Naive B cell (primary cell): ENCODE measurements around the gene RPTOR. TPM values are rescaled to one million over a fixed set of nuclear protein-coding genes. Genes with fewer than 3 reads are reported as not detected.

Experiments
- ATAC-seq, 2 donors: fragments of 150-1000 bp; cut with Tn5 transposase; 2 replicates each; pipeline ENCODE4 v1.10.0; 2021; ENCODE audit warnings: low read depth in 2 of 2, mild to moderate bottlenecking in 2 of 2, moderate library complexity in 2 of 2
- DNase-seq: peaks from one replicate; pipeline ENCODE4 v3.0.0; 2022
- H3K27ac Mint-ChIP-seq, 6 donors: one replicate each; pipeline ENCODE4 v1.8.0; 2020 to 2022; ENCODE audit warnings: mild to moderate bottlenecking in 6 of 6, mixed read lengths in 6 of 6, moderate library complexity in 5 of 6, inconsistent platforms in 2 of 6
- H3K27me3 Mint-ChIP-seq, 3 donors: one replicate each; pipeline ENCODE4 v1.8.0; 2021 to 2022; ENCODE audit warnings: mixed read lengths in 3 of 3, mild to moderate bottlenecking in 1 of 3
- H3K36me3 Mint-ChIP-seq, 2 donors: one replicate each; pipeline ENCODE4 v1.8.0; 2020 to 2022; ENCODE audit warnings: mixed read lengths in 2 of 2, inconsistent platforms in 1 of 2, mild to moderate bottlenecking in 1 of 2
- H3K4me1 Mint-ChIP-seq, 3 donors: one replicate each; pipeline ENCODE4 v1.8.0; 2020 to 2022; ENCODE audit warnings: mixed read lengths in 3 of 3, inconsistent platforms in 1 of 3, mild to moderate bottlenecking in 1 of 3, moderate library complexity in 1 of 3
- H3K4me3 Mint-ChIP-seq, 8 donors: one replicate each; pipeline ENCODE4 v1.8.0; 2020 to 2022; ENCODE audit warnings: mild to moderate bottlenecking in 8 of 8, mixed read lengths in 8 of 8, moderate library complexity in 8 of 8, inconsistent platforms in 2 of 8
- H3K9me3 Mint-ChIP-seq, 7 donors: one replicate each; pipeline ENCODE4 v1.8.0; 2020 to 2022; ENCODE audit warnings: mixed read lengths in 7 of 7, mild to moderate bottlenecking in 5 of 7, inconsistent platforms in 2 of 7, moderate library complexity in 1 of 7
- polyA plus RNA-seq, 6 donors: library from polyadenylated mRNA; unstranded; fragments of 300-500 nt; fragmentation: Illumina TruSeq; gene quantifications; one replicate each; pipeline ENCODE4 v1.2.3, GENCODE V29; 2021; ENCODE audit warnings: low read depth in 6 of 6

RPTOR gene
- polyA plus RNA-seq, 6 donors from 2014 or later, result 5.5 to 13.9 (median 9.0) TPM

- Mint-ChIP-seq H3K9me3 (no peaks in the 10 kb centered on the region), H3K27ac (peak overlapping the region in 1 of 6 donors; percentile 29), H3K36me3 (no peaks in the 10 kb centered on the region), H3K27me3 (no peaks in the 10 kb centered on the region), H3K4me3 (no peak overlapping the region), H3K4me1 (peaks cover 20 to 43% (median 36%) of the 10 kb centered on the region in 3 donors)
- no peak for DNase-seq
- no peak for ATAC-seq
These were observed 412.9 kb downstream of the RPTOR start for GRCh38 chr17:80957461-80957941.

GRCh38 chr17:80959330-80960036 is 414.8 kb downstream of the RPTOR start:
- Mint-ChIP-seq H3K4me3 (no peak overlapping the region), H3K9me3 (no peaks in the 10 kb centered on the region), H3K36me3 (peaks cover 0 to 2% of the 10 kb centered on the region in 2 donors), H3K27me3 (no peaks in the 10 kb centered on the region), H3K27ac (peak overlapping the region in 1 of 6 donors; percentile 60), H3K4me1 (peaks cover 20 to 23% (median 21%) of the 10 kb centered on the region in 3 donors)
- ATAC-seq, result no peak
- no peak for DNase-seq

GRCh38 chr17:80960037-80960796 is 415.6 kb downstream of the RPTOR start:
- peaks cover 14 to 16% (median 15%) of the 10 kb centered on the region in 3 donors for H3K4me1 Mint-ChIP-seq
- ATAC-seq, result no peak
- no peaks in the 10 kb centered on the region for H3K9me3 Mint-ChIP-seq
- no peak for DNase-seq
- H3K4me3 Mint-ChIP-seq, result peak overlapping the region in 1 of 8 donors; percentile 57
- peak overlapping the region in 1 of 6 donors; percentile 59 for H3K27ac Mint-ChIP-seq
- H3K27me3 Mint-ChIP-seq, result no peaks in the 10 kb centered on the region
- H3K36me3 Mint-ChIP-seq, result peaks cover 0 to 9% of the 10 kb centered on the region in 2 donors

GRCh38 chr17:80960797-80961452 is 416.3 kb downstream of the RPTOR start:
- no peaks in the 10 kb centered on the region for H3K9me3 Mint-ChIP-seq
- no peak for DNase-seq
- no peak overlapping the region for H3K27ac Mint-ChIP-seq
- peaks cover 4 to 13% of the 10 kb centered on the region in 2 donors for H3K36me3 Mint-ChIP-seq
- peaks cover 7 to 9% (median 9%) of the 10 kb centered on the region in 3 donors for H3K4me1 Mint-ChIP-seq
- no peak for ATAC-seq
- no peak overlapping the region for H3K4me3 Mint-ChIP-seq
- H3K27me3 Mint-ChIP-seq, result no peaks in the 10 kb centered on the region

GRCh38 chr17:80961541-80962330 is 417.1 kb downstream of the RPTOR start:
- Mint-ChIP-seq H3K4me3 (no peak overlapping the region), H3K9me3 (no peaks in the 10 kb centered on the region), H3K36me3 (peaks cover 4 to 13% of the 10 kb centered on the region in 2 donors), H3K4me1 (peaks cover 0 to 3% (median under 1%) of the 10 kb centered on the region in 3 donors), H3K27ac (peak overlapping the region in 1 of 6 donors; percentile 34), H3K27me3 (no peaks in the 10 kb centered on the region)
- ATAC-seq, result no peak
- DNase-seq, result no peak

GRCh38 chr17:80962356-80963329 is 418.0 kb downstream of the RPTOR start:
- DNase-seq, result no peak
- Mint-ChIP-seq H3K27me3 (no peaks in the 10 kb centered on the region), H3K27ac (no peak overlapping the region), H3K4me1 (peaks cover 0 to 3% (median 0%) of the 10 kb centered on the region in 3 donors), H3K36me3 (peaks cover 4 to 13% of the 10 kb centered on the region in 2 donors), H3K9me3 (no peaks in the 10 kb centered on the region), H3K4me3 (no peak overlapping the region)
- ATAC-seq, result no peak

GRCh38 chr17:80963812-80964543 is 419.3 kb downstream of the RPTOR start:
- Mint-ChIP-seq H3K36me3 (peaks cover 4 to 13% of the 10 kb centered on the region in 2 donors), H3K4me1 (peaks cover 10 to 12% (median 12%) of the 10 kb centered on the region in 3 donors), H3K27me3 (no peaks in the 10 kb centered on the region), H3K9me3 (no peaks in the 10 kb centered on the region), H3K27ac (peak overlapping the region in 1 of 6 donors; percentile 20), H3K4me3 (peak overlapping the region in 1 of 8 donors; percentile 74)
- no peak for ATAC-seq
- DNase-seq, result no peak

- peaks cover 10 to 15% (median 12%) of the 10 kb centered on the region in 3 donors for H3K4me1 Mint-ChIP-seq
- DNase-seq, result no peak
- ATAC-seq, result no peak
- peaks cover 4 to 13% of the 10 kb centered on the region in 2 donors for H3K36me3 Mint-ChIP-seq
- H3K9me3 Mint-ChIP-seq, result no peaks in the 10 kb centered on the region
- H3K27me3 Mint-ChIP-seq, result no peaks in the 10 kb centered on the region
- no peak overlapping the region for H3K4me3 Mint-ChIP-seq
- H3K27ac Mint-ChIP-seq, result peak overlapping the region in 1 of 6 donors; percentile 20
These were observed 419.9 kb downstream of the RPTOR start for GRCh38 chr17:80964544-80964856.

GRCh38 chr17:80964859-80965580 is 420.4 kb downstream of the RPTOR start:
- Mint-ChIP-seq H3K4me1 (peaks cover 10 to 15% (median 12%) of the 10 kb centered on the region in 3 donors), H3K36me3 (peaks cover 4 to 13% of the 10 kb centered on the region in 2 donors), H3K27ac (peak overlapping the region in 2 of 6 donors; percentile 33 to 60), H3K9me3 (no peaks in the 10 kb centered on the region), H3K4me3 (peak overlapping the region in 1 of 8 donors; percentile 15), H3K27me3 (no peaks in the 10 kb centered on the region)
- DNase-seq (no peak), ATAC-seq (no peak)

- peak overlapping the region in 2 of 6 donors; percentile 33 to 60 for H3K27ac Mint-ChIP-seq
- no peak overlapping the region for H3K4me3 Mint-ChIP-seq
- H3K4me1 Mint-ChIP-seq, result peaks cover 12 to 21% (median 15%) of the 10 kb centered on the region in 3 donors
- no peak for ATAC-seq
- no peaks in the 10 kb centered on the region for H3K9me3 Mint-ChIP-seq
- H3K36me3 Mint-ChIP-seq, result peaks cover 4 to 13% of the 10 kb centered on the region in 2 donors
- DNase-seq, result no peak
- H3K27me3 Mint-ChIP-seq, result no peaks in the 10 kb centered on the region
These were observed 421.0 kb downstream of the RPTOR start for GRCh38 chr17:80965606-80966005.

- no peak for DNase-seq
- ATAC-seq, result no peak
- H3K27ac Mint-ChIP-seq, result no peak overlapping the region
- no peak overlapping the region for H3K4me3 Mint-ChIP-seq
- H3K9me3 Mint-ChIP-seq, result no peaks in the 10 kb centered on the region
- H3K4me1 Mint-ChIP-seq, result peaks cover 12 to 22% (median 15%) of the 10 kb centered on the region in 3 donors
- no peaks in the 10 kb centered on the region for H3K27me3 Mint-ChIP-seq
- H3K36me3 Mint-ChIP-seq, result peaks cover 4 to 13% of the 10 kb centered on the region in 2 donors
These were observed 422.8 kb downstream of the RPTOR start for GRCh38 chr17:80967404-80967872.
